Neural cell (in vitro differentiated cells): Measurements from ENCODE around the gene PPP1R13B. TPM values are rescaled to one million over a fixed set of nuclear protein-coding genes. Genes with fewer than 3 reads are reported as not detected.

Source experiments
- H2AFZ ChIP-seq: fragments of 200-600, 300-800 bp; sonication (generic), shearing (Covaris generic); 2 replicates; pipeline ENCODE4 v1.6.0; 2014; ENCODE audit warnings: low read depth, mild to moderate bottlenecking, antibody characterized with exemption, low read length, moderate library complexity
- H3F3A ChIP-seq: fragments of 200-600 bp; shearing (Covaris generic); 2 replicates; pipeline ENCODE4 v1.6.1; 2016; ENCODE audit warnings: mild to moderate bottlenecking, moderate library complexity, mixed read lengths, antibody characterized with exemption, low read length; ENCODE audit not compliant: insufficient read depth, poor library complexity, severe bottlenecking
- H3K27ac ChIP-seq: fragments of 200-600, 300-800 bp; sonication (generic), shearing (Covaris generic); 2 replicates; pipeline ENCODE4 v1.5.1; 2014; ENCODE audit warnings: mild to moderate bottlenecking, low read length, moderate library complexity
- H3K27me3 ChIP-seq: fragments of 300-800, 200-600 bp; sonication (generic), shearing (Covaris generic); 2 replicates; pipeline ENCODE4 v1.6.0; 2014; ENCODE audit warnings: mild to moderate bottlenecking, low read depth, low read length, moderate library complexity; ENCODE audit not compliant: insufficient read depth
- H3K36me3 ChIP-seq: fragments of 300-800, 200-600 bp; sonication (generic), shearing (Covaris generic); 2 replicates; pipeline ENCODE4 v1.5.1; 2014; ENCODE audit warnings: mild to moderate bottlenecking, antibody characterized with exemption, low read length, moderate library complexity; ENCODE audit not compliant: insufficient read depth
- H3K4me2 ChIP-seq: fragments of 300-800, 200-600 bp; sonication (generic), shearing (Covaris generic); 2 replicates; pipeline ENCODE4 v1.6.0; 2014; ENCODE audit warnings: mild to moderate bottlenecking, low read length
- H3K4me3 ChIP-seq: fragments of 300-800, 200-600 bp; sonication (generic), shearing (Covaris generic); 2 replicates; pipeline ENCODE4 v1.5.1; 2014; ENCODE audit warnings: mild to moderate bottlenecking, low read length, moderate library complexity
- H3K79me2 ChIP-seq: fragments of 200-600 bp; shearing (Covaris generic); replicated peaks from 2 replicates; pipeline ENCODE4 v1.6.0; 2014; ENCODE audit warnings: mild to moderate bottlenecking, low read length, moderate library complexity; ENCODE audit not compliant: insufficient read depth
- H3K9ac ChIP-seq: fragments of 300-800, 200-600 bp; sonication (generic), shearing (Covaris generic); 2 replicates; pipeline ENCODE4 v1.6.1; 2016; ENCODE audit warnings: mild to moderate bottlenecking, low read length, mixed read lengths
- H3K9me2 ChIP-seq: fragments of 200-600 bp; shearing (Covaris generic); 2 replicates; pipeline ENCODE4 v1.6.1; 2016; ENCODE audit warnings: mild to moderate bottlenecking, low read length, mixed read lengths; ENCODE audit not compliant: insufficient read depth
- H3K9me3 ChIP-seq: fragments of 200-600, 300-800 bp; sonication (generic), shearing (Covaris generic); 2 replicates; pipeline ENCODE4 v1.6.1; 2016; ENCODE audit warnings: mild to moderate bottlenecking, mixed run types, low read length, moderate library complexity, mixed read lengths
- H4K20me1 ChIP-seq: fragments of 200-600 bp; shearing (Covaris generic); 2 replicates; pipeline ENCODE4 v1.6.1; 2016; ENCODE audit warnings: mild to moderate bottlenecking, mixed run types; ENCODE audit not compliant: insufficient read depth
- EP300 ChIP-seq: fragments of 450-650 bp; conservative IDR thresholded peaks from 2 replicates; pipeline ENCODE4 v1.6.1; 2014; ENCODE audit warnings: antibody characterized with exemption, mild to moderate bottlenecking, moderate library complexity; ENCODE audit not compliant: poor library complexity, severe bottlenecking
- EZH2 ChIP-seq: fragments of 200-600, 300-800 bp; shearing (Covaris generic), sonication (generic); IDR thresholded peaks from 2 replicates; pipeline ENCODE4 v1.6.1; 2014; ENCODE audit warnings: antibody characterized with exemption, low read length, borderline replicate concordance, mild to moderate bottlenecking; ENCODE audit not compliant: insufficient read depth, poor library complexity, severe bottlenecking
- MXI1 ChIP-seq: fragments of 450-650 bp; conservative IDR thresholded peaks from 2 replicates; pipeline ENCODE4 v1.6.1; 2014; ENCODE audit warnings: antibody characterized with exemption, mild to moderate bottlenecking; ENCODE audit not compliant: poor library complexity, severe bottlenecking
- POLR2AphosphoS5 ChIP-seq: IDR thresholded peaks from 2 replicates; pipeline ENCODE4 v1.6.1; 2012
- RAD21 ChIP-seq: fragments of 450-650 bp; conservative IDR thresholded peaks from 2 replicates; pipeline ENCODE4 v1.6.1; 2014; ENCODE audit warnings: antibody characterized with exemption, mild to moderate bottlenecking, moderate library complexity
- SMC3 ChIP-seq: fragments of 450-650 bp; conservative IDR thresholded peaks from 2 replicates; pipeline ENCODE4 v1.6.1; 2014; ENCODE audit warnings: antibody characterized with exemption, mild to moderate bottlenecking, moderate library complexity; ENCODE audit not compliant: poor library complexity
- TAF1 ChIP-seq: IDR thresholded peaks from 2 replicates; pipeline ENCODE4 v1.6.1; 2012; ENCODE audit warnings: low read depth
- polyA plus RNA-seq: library from polyadenylated mRNA; depleted of rRNA; stranded (reverse); fragments of >200 nt; gene quantifications from 2 replicates; pipeline ENCODE4 v1.2.3, GENCODE V29; 2014
- TF ChIP-seq, protein P1 (sequence below): IDR thresholded peaks from 2 replicates; pipeline ENCODE4 v1.6.1; 2012; ENCODE audit warnings: borderline replicate concordance
- TF ChIP-seq, protein P2 (sequence below): fragments of 450-650 bp; IDR thresholded peaks from 2 replicates; pipeline ENCODE4 v1.5.1; 2014; ENCODE audit warnings: antibody characterized with exemption, mild to moderate bottlenecking, moderate library complexity; ENCODE audit not compliant: poor library complexity, severe bottlenecking

The PPP1R13B gene
- polyA plus RNA-seq, 1 donor from 2014 or later = 8.2 TPM

- H3K79me2 ChIP-seq = no peaks in the 10 kb centered on the region
- no peak overlapping the region for H2AFZ ChIP-seq
- no peak overlapping the region for H3K4me2 ChIP-seq
- TF ChIP-seq EZH2 (no peak), EP300 (no peak), SMC3 (no peak), POLR2AphosphoS5 (no peak), TAF1 (no peak), MXI1 (no peak), RAD21 (no peak)
- TF ChIP-seq, protein P1, sequence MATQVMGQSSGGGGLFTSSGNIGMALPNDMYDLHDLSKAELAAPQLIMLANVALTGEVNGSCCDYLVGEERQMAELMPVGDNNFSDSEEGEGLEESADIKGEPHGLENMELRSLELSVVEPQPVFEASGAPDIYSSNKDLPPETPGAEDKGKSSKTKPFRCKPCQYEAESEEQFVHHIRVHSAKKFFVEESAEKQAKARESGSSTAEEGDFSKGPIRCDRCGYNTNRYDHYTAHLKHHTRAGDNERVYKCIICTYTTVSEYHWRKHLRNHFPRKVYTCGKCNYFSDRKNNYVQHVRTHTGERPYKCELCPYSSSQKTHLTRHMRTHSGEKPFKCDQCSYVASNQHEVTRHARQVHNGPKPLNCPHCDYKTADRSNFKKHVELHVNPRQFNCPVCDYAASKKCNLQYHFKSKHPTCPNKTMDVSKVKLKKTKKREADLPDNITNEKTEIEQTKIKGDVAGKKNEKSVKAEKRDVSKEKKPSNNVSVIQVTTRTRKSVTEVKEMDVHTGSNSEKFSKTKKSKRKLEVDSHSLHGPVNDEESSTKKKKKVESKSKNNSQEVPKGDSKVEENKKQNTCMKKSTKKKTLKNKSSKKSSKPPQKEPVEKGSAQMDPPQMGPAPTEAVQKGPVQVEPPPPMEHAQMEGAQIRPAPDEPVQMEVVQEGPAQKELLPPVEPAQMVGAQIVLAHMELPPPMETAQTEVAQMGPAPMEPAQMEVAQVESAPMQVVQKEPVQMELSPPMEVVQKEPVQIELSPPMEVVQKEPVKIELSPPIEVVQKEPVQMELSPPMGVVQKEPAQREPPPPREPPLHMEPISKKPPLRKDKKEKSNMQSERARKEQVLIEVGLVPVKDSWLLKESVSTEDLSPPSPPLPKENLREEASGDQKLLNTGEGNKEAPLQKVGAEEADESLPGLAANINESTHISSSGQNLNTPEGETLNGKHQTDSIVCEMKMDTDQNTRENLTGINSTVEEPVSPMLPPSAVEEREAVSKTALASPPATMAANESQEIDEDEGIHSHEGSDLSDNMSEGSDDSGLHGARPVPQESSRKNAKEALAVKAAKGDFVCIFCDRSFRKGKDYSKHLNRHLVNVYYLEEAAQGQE = no peak
- TF ChIP-seq, protein P2, sequence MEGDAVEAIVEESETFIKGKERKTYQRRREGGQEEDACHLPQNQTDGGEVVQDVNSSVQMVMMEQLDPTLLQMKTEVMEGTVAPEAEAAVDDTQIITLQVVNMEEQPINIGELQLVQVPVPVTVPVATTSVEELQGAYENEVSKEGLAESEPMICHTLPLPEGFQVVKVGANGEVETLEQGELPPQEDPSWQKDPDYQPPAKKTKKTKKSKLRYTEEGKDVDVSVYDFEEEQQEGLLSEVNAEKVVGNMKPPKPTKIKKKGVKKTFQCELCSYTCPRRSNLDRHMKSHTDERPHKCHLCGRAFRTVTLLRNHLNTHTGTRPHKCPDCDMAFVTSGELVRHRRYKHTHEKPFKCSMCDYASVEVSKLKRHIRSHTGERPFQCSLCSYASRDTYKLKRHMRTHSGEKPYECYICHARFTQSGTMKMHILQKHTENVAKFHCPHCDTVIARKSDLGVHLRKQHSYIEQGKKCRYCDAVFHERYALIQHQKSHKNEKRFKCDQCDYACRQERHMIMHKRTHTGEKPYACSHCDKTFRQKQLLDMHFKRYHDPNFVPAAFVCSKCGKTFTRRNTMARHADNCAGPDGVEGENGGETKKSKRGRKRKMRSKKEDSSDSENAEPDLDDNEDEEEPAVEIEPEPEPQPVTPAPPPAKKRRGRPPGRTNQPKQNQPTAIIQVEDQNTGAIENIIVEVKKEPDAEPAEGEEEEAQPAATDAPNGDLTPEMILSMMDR = no peak
- H3K9ac ChIP-seq = no peak overlapping the region
- H3K27ac ChIP-seq = no peak overlapping the region
- H4K20me1 ChIP-seq = no peaks in the 10 kb centered on the region
- H3K36me3 ChIP-seq = no peaks in the 10 kb centered on the region
- H3F3A ChIP-seq = no peaks in the 10 kb centered on the region
- no peaks in the 10 kb centered on the region for H3K27me3 ChIP-seq
- H3K4me3 ChIP-seq = no peak overlapping the region
- H3K9me2 ChIP-seq = no peaks in the 10 kb centered on the region
- no peaks in the 10 kb centered on the region for H3K9me3 ChIP-seq
Measured at GRCh38 chr14:103773521-103773920, 73.9 kb downstream of the PPP1R13B start.

- no peaks in the 10 kb centered on the region for H3K27me3 ChIP-seq
- H3K9ac ChIP-seq = no peak overlapping the region
- no peaks in the 10 kb centered on the region for H3K9me3 ChIP-seq
- H3K9me2 ChIP-seq = no peaks in the 10 kb centered on the region
- no peak overlapping the region for H3K4me2 ChIP-seq
- H3K4me3 ChIP-seq = no peak overlapping the region
- no peak overlapping the region for H2AFZ ChIP-seq
- no peaks in the 10 kb centered on the region for H3K36me3 ChIP-seq
- H4K20me1 ChIP-seq = no peaks in the 10 kb centered on the region
- H3K27ac ChIP-seq = no peak overlapping the region
- no peaks in the 10 kb centered on the region for H3F3A ChIP-seq
- H3K79me2 ChIP-seq = no peaks in the 10 kb centered on the region
- TF ChIP-seq TAF1 (no peak), MXI1 (no peak), POLR2AphosphoS5 (no peak), EP300 (no peak), SMC3 (no peak), RAD21 (no peak), EZH2 (no peak)
- TF ChIP-seq, protein P1 = no peak
- TF ChIP-seq, protein P2 = no peak
Measured at GRCh38 chr14:103772078-103772712, 75.2 kb downstream of the PPP1R13B start.
